ENCODE data around the gene KSR2. TPM values are rescaled to one million over a fixed set of nuclear protein-coding genes. Genes with fewer than 3 reads are reported as not detected.

Gene KSR2
- total and polyA plus RNA-seq, 2 of the 13 experiments (the other 11 are each of a cell fraction or from before 2014, with no cell fraction given), result 0.02 TPM; not detected in 1

DNA sequence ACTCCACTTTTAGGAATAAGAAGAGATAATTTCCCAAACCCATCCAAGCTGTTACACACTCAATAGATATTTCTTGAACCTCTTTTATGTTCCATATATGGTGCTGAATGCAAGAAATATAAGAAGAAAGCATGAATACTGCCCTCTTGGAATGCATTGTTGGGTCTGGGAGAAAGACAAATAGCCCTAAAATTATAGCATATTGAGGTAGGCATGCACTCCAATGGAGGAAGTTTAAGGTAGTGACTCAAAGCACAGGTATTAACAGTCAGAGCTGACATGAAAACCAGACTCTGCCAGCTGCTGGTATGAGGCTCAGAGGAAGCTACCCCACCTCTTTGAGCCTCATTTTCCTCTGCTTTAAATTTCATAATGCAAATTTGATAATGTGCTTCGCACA lies 346.0 kb downstream of the KSR2 start:
- Histone ChIP-seq H3K36me3 (replicated peaks in 1 of 2; ENCODE audit: control insufficient read depth in 1 of 2, insufficient read depth in 2 of 2, low read length in 2 of 2) (no peaks in the 10 kb centered on the region), H3K4me1 (ENCODE audit: insufficient read depth, low read length) (no peaks in the 10 kb centered on the region), H3K79me2 (ENCODE audit: insufficient read depth, low read length) (no peaks in the 10 kb centered on the region), H3K4me3 (replicated peaks in 1 of 3; ENCODE audit: insufficient read depth in 1 of 3, low read depth in 2 of 3, low read length in 3 of 3) (no peak overlapping the region), H3K9me3 (ENCODE audit: low read length) (no peaks in the 10 kb centered on the region), H3K27me3 (ENCODE audit: control insufficient read depth in 1 of 2, insufficient read depth in 2 of 2, low read length in 2 of 2) (no peaks in the 10 kb centered on the region), H3K4me2 (ENCODE audit: low read depth, low read length) (no peak overlapping the region), H2AFZ (ENCODE audit: low read length) (no peak overlapping the region), H3K27ac (ENCODE audit: extremely low read length, insufficient read depth, low read length) (no peak overlapping the region), H3K9ac (ENCODE audit: insufficient read depth, low read depth, low read length) (no peak overlapping the region), H4K20me1 (ENCODE audit: insufficient read depth, low read length) (no peaks in the 10 kb centered on the region)
- in situ Hi-C loops (cut with HindIII; ENCODE audit: extremely low pct_ligation_motif_present, low pct_unique_long_range_greater_than_20kb) (no loop called here), intact Hi-C loops (cut with micrococcal nuclease; ENCODE audit: unreplicated experiment) (no loop called here)
- 6% methylated on average over 1 of the region's 1 CpG for WGBS (ENCODE audit: low lambda C conversion rate)
- no peak for DNase-seq (ENCODE audit: low spot score)
- CTCF ChIA-PET (ENCODE audit: low intra/inter-chr PET ratio, low total read pairs), result no interaction called here
- ATAC-seq, result no peak
- no peak for FAIRE-seq
- POLR2A ChIA-PET, result no interaction called here
- no TSS peak for BruUV-seq (replicated peaks)
- TF ChIP-seq, protein P1, sequence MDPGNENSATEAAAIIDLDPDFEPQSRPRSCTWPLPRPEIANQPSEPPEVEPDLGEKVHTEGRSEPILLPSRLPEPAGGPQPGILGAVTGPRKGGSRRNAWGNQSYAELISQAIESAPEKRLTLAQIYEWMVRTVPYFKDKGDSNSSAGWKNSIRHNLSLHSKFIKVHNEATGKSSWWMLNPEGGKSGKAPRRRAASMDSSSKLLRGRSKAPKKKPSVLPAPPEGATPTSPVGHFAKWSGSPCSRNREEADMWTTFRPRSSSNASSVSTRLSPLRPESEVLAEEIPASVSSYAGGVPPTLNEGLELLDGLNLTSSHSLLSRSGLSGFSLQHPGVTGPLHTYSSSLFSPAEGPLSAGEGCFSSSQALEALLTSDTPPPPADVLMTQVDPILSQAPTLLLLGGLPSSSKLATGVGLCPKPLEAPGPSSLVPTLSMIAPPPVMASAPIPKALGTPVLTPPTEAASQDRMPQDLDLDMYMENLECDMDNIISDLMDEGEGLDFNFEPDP (CRISPR knock-in tag; conservative IDR thresholded peaks at IDR 0.05), result no peak
- TF ChIP-seq, protein P2, sequence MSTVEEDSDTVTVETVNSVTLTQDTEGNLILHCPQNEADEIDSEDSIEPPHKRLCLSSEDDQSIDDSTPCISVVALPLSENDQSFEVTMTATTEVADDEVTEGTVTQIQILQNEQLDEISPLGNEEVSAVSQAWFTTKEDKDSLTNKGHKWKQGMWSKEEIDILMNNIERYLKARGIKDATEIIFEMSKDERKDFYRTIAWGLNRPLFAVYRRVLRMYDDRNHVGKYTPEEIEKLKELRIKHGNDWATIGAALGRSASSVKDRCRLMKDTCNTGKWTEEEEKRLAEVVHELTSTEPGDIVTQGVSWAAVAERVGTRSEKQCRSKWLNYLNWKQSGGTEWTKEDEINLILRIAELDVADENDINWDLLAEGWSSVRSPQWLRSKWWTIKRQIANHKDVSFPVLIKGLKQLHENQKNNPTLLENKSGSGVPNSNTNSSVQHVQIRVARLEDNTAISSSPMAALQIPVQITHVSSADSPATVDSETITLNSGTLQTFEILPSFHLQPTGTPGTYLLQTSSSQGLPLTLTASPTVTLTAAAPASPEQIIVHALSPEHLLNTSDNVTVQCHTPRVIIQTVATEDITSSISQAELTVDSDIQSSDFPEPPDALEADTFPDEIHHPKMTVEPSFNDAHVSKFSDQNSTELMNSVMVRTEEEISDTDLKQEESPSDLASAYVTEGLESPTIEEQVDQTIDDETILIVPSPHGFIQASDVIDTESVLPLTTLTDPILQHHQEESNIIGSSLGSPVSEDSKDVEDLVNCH (CRISPR knock-in tag; IDR thresholded peaks at IDR 0.05), result no peak
- TF ChIP-seq ZEB1 (IDR thresholded peaks at IDR 0.05; ENCODE audit: insufficient replicate concordance, low read depth), result no peak
- TF ChIP-seq, protein P3, sequence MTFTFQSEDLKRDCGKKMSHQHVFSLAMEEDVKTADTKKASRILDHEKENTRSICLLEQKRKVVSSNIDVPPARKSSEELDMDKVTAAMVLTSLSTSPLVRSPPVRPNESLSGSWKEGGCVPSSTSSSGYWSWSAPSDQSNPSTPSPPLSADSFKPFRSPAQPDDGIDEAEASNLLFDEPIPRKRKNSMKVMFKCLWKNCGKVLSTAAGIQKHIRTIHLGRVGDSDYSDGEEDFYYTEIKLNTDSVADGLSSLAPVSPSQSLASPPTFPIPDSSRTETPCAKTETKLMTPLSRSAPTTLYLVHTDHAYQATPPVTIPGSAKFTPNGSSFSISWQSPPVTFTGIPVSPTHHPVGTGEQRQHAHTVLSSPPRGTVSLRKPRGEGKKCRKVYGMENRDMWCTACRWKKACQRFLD (CRISPR knock-in tag; IDR thresholded peaks at IDR 0.05; ENCODE audit: borderline replicate concordance), result no peak
- no peak for TF ChIP-seq ZNF253 (CRISPR knock-in tag; IDR thresholded peaks at IDR 0.05; ENCODE audit: borderline replicate concordance)
- TF ChIP-seq ETV5 (CRISPR knock-in tag; IDR thresholded peaks at IDR 0.05; ENCODE audit: borderline replicate concordance), result no peak
- TF ChIP-seq ZNF749 (CRISPR knock-in tag; IDR thresholded peaks at IDR 0.05; ENCODE audit: borderline replicate concordance), result no peak
- TF ChIP-seq, protein P4, sequence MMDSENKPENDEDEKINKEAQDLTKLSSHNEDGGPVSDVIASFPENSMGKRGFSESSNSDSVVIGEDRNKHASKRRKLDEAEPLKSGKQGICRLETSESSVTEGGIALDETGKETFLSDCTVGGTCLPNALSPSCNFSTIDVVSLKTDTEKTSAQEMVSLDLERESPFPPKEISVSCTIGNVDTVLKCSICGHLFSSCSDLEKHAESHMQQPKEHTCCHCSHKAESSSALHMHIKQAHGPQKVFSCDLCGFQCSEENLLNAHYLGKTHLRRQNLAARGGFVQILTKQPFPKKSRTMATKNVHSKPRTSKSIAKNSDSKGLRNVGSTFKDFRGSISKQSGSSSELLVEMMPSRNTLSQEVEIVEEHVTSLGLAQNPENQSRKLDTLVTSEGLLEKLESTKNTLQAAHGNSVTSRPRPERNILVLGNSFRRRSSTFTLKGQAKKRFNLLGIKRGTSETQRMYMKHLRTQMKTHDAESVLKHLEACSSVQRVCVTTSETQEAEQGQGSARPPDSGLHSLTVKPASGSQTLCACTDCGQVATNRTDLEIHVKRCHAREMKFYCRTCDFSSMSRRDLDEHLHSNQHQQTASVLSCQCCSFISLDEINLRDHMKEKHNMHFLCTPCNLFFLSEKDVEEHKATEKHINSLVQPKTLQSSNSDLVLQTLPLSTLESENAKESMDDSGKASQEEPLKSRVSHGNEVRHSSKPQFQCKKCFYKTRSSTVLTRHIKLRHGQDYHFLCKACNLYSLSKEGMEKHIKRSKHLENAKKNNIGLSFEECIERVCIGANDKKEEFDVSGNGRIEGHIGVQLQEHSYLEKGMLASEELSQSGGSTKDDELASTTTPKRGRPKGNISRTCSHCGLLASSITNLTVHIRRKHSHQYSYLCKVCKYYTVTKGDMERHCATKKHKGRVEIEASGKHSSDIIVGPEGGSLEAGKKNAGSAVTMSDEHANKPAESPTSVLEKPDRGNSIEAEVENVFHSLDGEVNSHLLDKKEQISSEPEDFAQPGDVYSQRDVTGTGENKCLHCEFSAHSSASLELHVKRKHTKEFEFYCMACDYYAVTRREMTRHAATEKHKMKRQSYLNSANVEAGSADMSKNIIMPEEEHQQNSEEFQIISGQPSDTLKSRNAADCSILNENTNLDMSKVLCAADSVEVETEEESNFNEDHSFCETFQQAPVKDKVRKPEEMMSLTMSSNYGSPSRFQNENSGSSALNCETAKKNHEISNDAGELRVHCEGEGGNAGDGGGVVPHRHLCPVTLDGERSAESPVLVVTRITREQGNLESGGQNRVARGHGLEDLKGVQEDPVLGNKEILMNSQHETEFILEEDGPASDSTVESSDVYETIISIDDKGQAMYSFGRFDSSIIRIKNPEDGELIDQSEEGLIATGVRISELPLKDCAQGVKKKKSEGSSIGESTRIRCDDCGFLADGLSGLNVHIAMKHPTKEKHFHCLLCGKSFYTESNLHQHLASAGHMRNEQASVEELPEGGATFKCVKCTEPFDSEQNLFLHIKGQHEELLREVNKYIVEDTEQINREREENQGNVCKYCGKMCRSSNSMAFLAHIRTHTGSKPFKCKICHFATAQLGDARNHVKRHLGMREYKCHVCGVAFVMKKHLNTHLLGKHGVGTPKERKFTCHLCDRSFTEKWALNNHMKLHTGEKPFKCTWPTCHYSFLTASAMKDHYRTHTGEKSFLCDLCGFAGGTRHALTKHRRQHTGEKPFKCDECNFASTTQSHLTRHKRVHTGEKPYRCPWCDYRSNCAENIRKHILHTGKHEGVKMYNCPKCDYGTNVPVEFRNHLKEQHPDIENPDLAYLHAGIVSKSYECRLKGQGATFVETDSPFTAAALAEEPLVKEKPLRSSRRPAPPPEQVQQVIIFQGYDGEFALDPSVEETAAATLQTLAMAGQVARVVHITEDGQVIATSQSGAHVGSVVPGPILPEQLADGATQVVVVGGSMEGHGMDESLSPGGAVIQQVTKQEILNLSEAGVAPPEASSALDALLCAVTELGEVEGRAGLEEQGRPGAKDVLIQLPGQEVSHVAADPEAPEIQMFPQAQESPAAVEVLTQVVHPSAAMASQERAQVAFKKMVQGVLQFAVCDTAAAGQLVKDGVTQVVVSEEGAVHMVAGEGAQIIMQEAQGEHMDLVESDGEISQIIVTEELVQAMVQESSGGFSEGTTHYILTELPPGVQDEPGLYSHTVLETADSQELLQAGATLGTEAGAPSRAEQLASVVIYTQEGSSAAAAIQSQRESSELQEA (CRISPR knock-in tag; IDR thresholded peaks at IDR 0.05; ENCODE audit: not compliant biosample characterization), result no peak
- no peak for TF ChIP-seq SSRP1 (CRISPR knock-in tag; IDR thresholded peaks at IDR 0.05)
- TF ChIP-seq KDM2A (CRISPR knock-in tag; IDR thresholded peaks at IDR 0.05; ENCODE audit: borderline replicate concordance, low read depth), result no peak
- no peak for TF ChIP-seq WIZ (CRISPR knock-in tag; IDR thresholded peaks at IDR 0.05)

All from HepG2 (cell line).